Neuronal stem cell (in vitro differentiated cells): Measurements from ENCODE around the gene PHF24.
A peak's percentile ranks its signal among the peaks of the same experiment; 100 is the strongest.
"Not testable (repeated sequence)": the region's sequence is repeated elsewhere in the genome, so short reads cannot be mapped to it uniquely, and the experiment has no call there.

Experiments
- DNase-seq: peaks from one replicate; pipeline ENCODE4 v3.0.0-alpha.2; 2013; ENCODE audit warnings: low spot score
- H2AFZ ChIP-seq: one replicate; pipeline ENCODE4 v1.6.1; 2013; ENCODE audit warnings: mild to moderate bottlenecking, low read length, inconsistent platforms
- H2AK5ac ChIP-seq: 2 replicates; pipeline ENCODE4 v1.6.1; 2013; ENCODE audit warnings: low read depth, mild to moderate bottlenecking, inconsistent platforms, low read length, moderate library complexity, mixed read lengths
- H2BK120ac ChIP-seq: 2 replicates; pipeline ENCODE4 v1.6.1; 2013; ENCODE audit warnings: low read depth, mild to moderate bottlenecking, inconsistent platforms, low read length, moderate library complexity, mixed read lengths
- H2BK12ac ChIP-seq: one replicate; pipeline ENCODE4 v1.6.1; 2013; ENCODE audit warnings: low read length, inconsistent platforms
- H2BK15ac ChIP-seq: 2 replicates; pipeline ENCODE4 v1.6.1; 2013; ENCODE audit warnings: mild to moderate bottlenecking, low read length, inconsistent platforms, mixed read lengths
- H2BK5ac ChIP-seq: one replicate; pipeline ENCODE4 v1.6.1; 2013; ENCODE audit warnings: inconsistent platforms, mild to moderate bottlenecking, low read length, moderate library complexity
- H3K14ac ChIP-seq: one replicate; pipeline ENCODE4 v1.6.1; 2013; ENCODE audit warnings: low read length, inconsistent platforms
- H3K18ac ChIP-seq: 2 replicates; pipeline ENCODE4 v1.6.1; 2013; ENCODE audit warnings: low read length, inconsistent platforms
- H3K23ac ChIP-seq: 2 replicates; pipeline ENCODE4 v1.6.1; 2013; ENCODE audit warnings: low read depth, mild to moderate bottlenecking, mixed read lengths, low read length, inconsistent platforms; ENCODE audit not compliant: poor library complexity
- H3K27ac ChIP-seq: replicated peaks from 3 replicates; pipeline ENCODE4 v1.5.1; 2013; ENCODE audit warnings: low read length, inconsistent platforms
- H3K27me3 ChIP-seq, 3 experiments: 2 replicates each; pipeline ENCODE4 v1.6.1; 2013; ENCODE audit warnings: low read length in 3 of 3, mild to moderate bottlenecking in 2 of 3, inconsistent platforms in 1 of 3, low read depth in 1 of 3, mixed read lengths in 1 of 3, moderate library complexity in 1 of 3; ENCODE audit not compliant: control insufficient read depth in 3 of 3, insufficient read depth in 3 of 3
- H3K36me3 ChIP-seq, 2 donors: replicated peaks in 1 of 2; 2 replicates each; pipeline ENCODE4 v1.6.1; 2013; ENCODE audit warnings: low read length in 2 of 2; ENCODE audit not compliant: control insufficient read depth in 2 of 2, insufficient read depth in 2 of 2
- H3K4ac ChIP-seq: 2 replicates; pipeline ENCODE4 v1.6.1; 2013; ENCODE audit warnings: inconsistent platforms, mild to moderate bottlenecking, low read length, moderate library complexity
- H3K4me1 ChIP-seq, 2 donors: 1 replicate in 1 of 2; 2 replicates in 1 of 2; pipeline ENCODE4 v1.6.1; 2013; ENCODE audit warnings: low read length in 2 of 2, low read depth in 1 of 2; ENCODE audit not compliant: control insufficient read depth in 2 of 2, insufficient read depth in 1 of 2
- H3K4me2 ChIP-seq: one replicate; pipeline ENCODE4 v1.6.1; 2013; ENCODE audit warnings: mild to moderate bottlenecking, low read length, inconsistent platforms; ENCODE audit not compliant: insufficient read depth, poor library complexity, severe bottlenecking
- H3K4me3 ChIP-seq, 2 donors: 2 replicates each; pipeline ENCODE4 v1.5.1; 2013; ENCODE audit warnings: low read length in 2 of 2, mild to moderate bottlenecking in 2 of 2, inconsistent platforms in 1 of 2, moderate library complexity in 1 of 2
- H3K79me1 ChIP-seq: one replicate; pipeline ENCODE4 v1.6.1; 2013; ENCODE audit warnings: low read depth, mild to moderate bottlenecking, inconsistent platforms, low read length, moderate library complexity
- H3K9ac ChIP-seq: one replicate; pipeline ENCODE4 v1.6.1; 2013; ENCODE audit warnings: mild to moderate bottlenecking, low read depth, low read length, inconsistent platforms; ENCODE audit not compliant: poor library complexity
- H3K9me3 ChIP-seq, 2 donors: replicated peaks in 1 of 2; 2 replicates each; pipeline versions ENCODE3 to v1.6.1; 2013; ENCODE audit warnings: low read length in 2 of 2, mild to moderate bottlenecking in 2 of 2, inconsistent platforms in 1 of 2, low read depth in 1 of 2, mixed read lengths in 1 of 2, moderate library complexity in 1 of 2; ENCODE audit not compliant: control insufficient read depth in 2 of 2, insufficient read depth in 1 of 2
- H4K8ac ChIP-seq: one replicate; pipeline ENCODE4 v1.6.1; 2013; ENCODE audit warnings: low read depth, mild to moderate bottlenecking, inconsistent platforms, low read length, moderate library complexity
- H4K91ac ChIP-seq: one replicate; pipeline ENCODE4 v1.6.1; 2013; ENCODE audit warnings: low read length, low read depth, mild to moderate bottlenecking, inconsistent platforms; ENCODE audit not compliant: poor library complexity
- WGBS, 2 donors: extraction: QIAGEN DNeasy Blood & Tissue Kit; methylation state at CpG; one replicate each; pipeline ENCODE4 v1.1.7; 2013; ENCODE audit warnings: missing lambda C conversion rate in 2 of 2, mixed read lengths in 1 of 2; ENCODE audit not compliant: insufficient read length in 2 of 2, insufficient replicate concordance in 1 of 2; ENCODE audit errors: extremely low coverage in 2 of 2; 5-methylcytosine and 5-hydroxymethylcytosine counted together

The PHF24 gene

DNA sequence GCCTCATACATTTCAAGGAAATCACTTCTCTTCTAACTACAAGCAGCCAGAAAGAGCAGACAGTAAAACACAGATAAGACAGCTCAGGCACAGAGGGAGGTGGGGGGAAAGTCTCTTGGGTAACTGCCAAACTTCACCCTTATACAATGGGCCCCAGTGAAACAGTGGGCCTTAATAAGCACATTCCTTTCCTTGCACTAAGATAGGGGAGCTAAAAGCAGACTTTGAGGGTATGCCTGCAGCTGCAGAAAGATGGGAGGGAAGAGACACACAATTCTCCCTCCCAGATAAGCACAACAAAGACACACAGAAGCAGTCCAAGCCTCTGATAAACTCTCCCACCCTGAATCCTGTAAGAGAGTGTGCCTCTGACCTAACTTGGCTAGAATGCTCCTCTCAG lies 18.1 kb upstream of the PHF24 start:
- H3K9ac ChIP-seq, H2BK15ac ChIP-seq, H2BK120ac ChIP-seq, H3K79me1 ChIP-seq, DNase-seq, H2AFZ ChIP-seq, H2BK5ac ChIP-seq, H3K4me2 ChIP-seq, H2AK5ac ChIP-seq, H4K91ac ChIP-seq, H3K14ac ChIP-seq, H3K18ac ChIP-seq, H2BK12ac ChIP-seq, H3K23ac ChIP-seq, H3K27me3 ChIP-seq, H3K4me1 ChIP-seq, H3K9me3 ChIP-seq, H3K4me3 ChIP-seq, H3K36me3 ChIP-seq, H3K4ac ChIP-seq, H4K8ac ChIP-seq: not testable (repeated sequence)
- H3K27ac ChIP-seq, result peak overlapping the region; percentile 41

- Histone ChIP-seq H2AK5ac (no peak overlapping the region), H3K4me2 (no peak overlapping the region), H2BK5ac (no peak overlapping the region), H3K9ac (no peak overlapping the region), H3K4me1 (no peaks in the 10 kb centered on the region), H3K79me1 (no peaks in the 10 kb centered on the region), H3K9me3 (no peaks in the 10 kb centered on the region), H3K36me3 (no peaks in the 10 kb centered on the region), H3K4ac (no peak overlapping the region), H3K4me3 (no peak overlapping the region), H4K91ac (no peak overlapping the region), H3K27me3 (peaks cover 0 to 16% (median 0%) of the 10 kb centered on the region in 3 experiments), H3K27ac (no peak overlapping the region), H2BK12ac (no peak overlapping the region), H2BK15ac (no peak overlapping the region), H3K23ac (no peak overlapping the region), H2BK120ac (no peak overlapping the region), H3K14ac (no peak overlapping the region), H3K18ac (no peak overlapping the region), H2AFZ (no peak overlapping the region), H4K8ac (no peak overlapping the region)
- DNase-seq, result no peak
- no CpG with 5 or more reads among the region's 2 CpGs for WGBS, 2 donors
These were observed 9.6 kb upstream of the PHF24 start for GRCh38 chr9:34948451-34948850.

DNA sequence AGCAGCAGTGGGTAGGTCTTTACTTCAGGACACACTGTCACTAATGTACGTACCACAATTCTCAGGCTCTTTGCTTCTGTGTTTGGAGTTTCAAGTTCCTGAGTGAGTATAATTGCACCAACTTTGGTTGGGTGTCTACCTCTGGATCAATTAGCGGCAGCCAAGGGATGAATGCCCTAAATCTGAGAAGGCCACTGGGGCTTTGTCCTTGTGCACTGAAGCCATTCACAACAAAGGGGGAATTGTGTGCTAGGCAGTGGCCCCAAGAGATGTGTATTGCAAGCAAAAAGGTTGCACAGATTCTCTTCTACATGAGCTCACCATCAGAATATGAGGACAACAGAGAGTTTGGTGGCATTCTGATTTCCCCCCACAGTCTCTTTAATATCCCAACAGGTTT lies 3.9 kb upstream of the PHF24 start:
- no peak overlapping the region for H2BK15ac ChIP-seq

DNA sequence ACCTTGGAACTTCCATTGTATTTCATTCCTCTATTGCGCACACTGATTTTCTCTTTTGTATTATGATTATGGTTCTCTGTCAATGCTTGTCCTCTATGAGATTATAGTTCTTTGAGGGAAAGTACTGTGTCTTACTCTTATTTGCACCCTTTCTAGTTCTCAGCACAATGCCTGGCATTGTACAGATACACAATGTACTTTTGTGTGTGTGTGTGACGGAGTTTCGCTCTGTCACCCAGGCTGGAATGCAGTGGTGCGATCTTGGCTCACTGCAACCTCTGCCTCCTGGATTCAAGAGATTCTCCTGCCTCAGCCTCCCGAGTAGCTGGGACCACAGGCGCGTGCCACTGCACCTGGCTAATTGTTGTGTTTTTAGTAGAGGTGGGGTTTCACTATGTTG lies 2.0 kb upstream of the PHF24 start:
- not testable (repeated sequence) for H3K79me1 ChIP-seq, DNase-seq, H3K9ac ChIP-seq, H3K4me2 ChIP-seq, H3K4ac ChIP-seq, H3K23ac ChIP-seq, H2BK15ac ChIP-seq, H3K36me3 ChIP-seq, H3K9me3 ChIP-seq, H4K8ac ChIP-seq, H3K14ac ChIP-seq, H3K4me3 ChIP-seq, H2BK5ac ChIP-seq, H4K91ac ChIP-seq, H2AFZ ChIP-seq, H3K27ac ChIP-seq, H2BK120ac ChIP-seq, H3K4me1 ChIP-seq, H2BK12ac ChIP-seq, H3K18ac ChIP-seq, H2AK5ac ChIP-seq
- H3K27me3 ChIP-seq, result peaks cover 0 to 67% (median 15%) of the 10 kb centered on the region in 3 experiments
- WGBS, 2 donors, result no CpG with 5 or more reads among the region's 7 CpGs

More for the DNA sequence above, 3.9 kb upstream of the PHF24 start:
- Histone ChIP-seq H2BK5ac (no peak overlapping the region), H3K9me3 (no peaks in the 10 kb centered on the region), H3K36me3 (no peaks in the 10 kb centered on the region), H2BK120ac (no peak overlapping the region), H3K27ac (no peak overlapping the region), H3K9ac (no peak overlapping the region), H3K4me2 (no peak overlapping the region), H3K4ac (no peak overlapping the region), H3K18ac (no peak overlapping the region), H3K14ac (no peak overlapping the region), H2BK12ac (no peak overlapping the region), H3K4me3 (no peak overlapping the region), H3K23ac (no peak overlapping the region), H3K4me1 (peaks cover 3 to 5% of the 10 kb centered on the region in 2 donors), H3K79me1 (no peaks in the 10 kb centered on the region), H2AK5ac (no peak overlapping the region), H4K8ac (no peak overlapping the region), H2AFZ (no peak overlapping the region), H3K27me3 (peaks cover 0 to 53% (median 13%) of the 10 kb centered on the region in 3 experiments), H4K91ac (no peak overlapping the region)
- WGBS, 2 donors, result no CpG with 5 or more reads among the region's 2 CpGs
- peak; percentile 66 for DNase-seq
